HL-60 (cell line): ENCODE measurements around the gene SDSL.

Experiments
- DNase-seq, 2 experiments: peaks; one replicate each; pipeline ENCODE4 v3.0.0-alpha.2; 2010 to 2020; ENCODE audit warnings: low read depth in 1 of 2, low spot score in 1 of 2
- H3K27ac ChIP-seq: fragments of 250-450 bp; sonication (Bioruptor Pico); replicated peaks from 2 replicates; pipeline ENCODE4 v1.5.1; 2020; ENCODE audit warnings: mild to moderate bottlenecking, moderate library complexity
- H3K27me3 ChIP-seq: fragments of 250-450 bp; sonication (Bioruptor Pico); 2 replicates; pipeline ENCODE4 v1.5.1; 2021; ENCODE audit warnings: mild to moderate bottlenecking, moderate library complexity; ENCODE audit not compliant: insufficient read depth, poor library complexity, severe bottlenecking
- H3K4me3 ChIP-seq: replicated peaks from 2 replicates; pipeline ENCODE4 v1.5.1; 2011; ENCODE audit warnings: mild to moderate bottlenecking, control low read depth, low read length; ENCODE audit not compliant: insufficient read depth
- GABPA ChIP-seq: IDR thresholded peaks from 2 replicates; pipeline ENCODE4 v1.6.1; 2012; ENCODE audit warnings: low read depth
- POLR2AphosphoS5 ChIP-seq: IDR thresholded peaks from 2 replicates; pipeline ENCODE4 v1.6.1; 2012; ENCODE audit warnings: low read depth
- SPI1 ChIP-seq: IDR thresholded peaks from 2 replicates; pipeline ENCODE4 v1.6.1; 2012; ENCODE audit warnings: low read depth, mild to moderate bottlenecking, borderline replicate concordance
- TF ChIP-seq, protein P1 (sequence below): IDR thresholded peaks from one replicate; pipeline ENCODE4 v1.5.1; 2011; ENCODE audit warnings: low read length, control low read depth, inconsistent platforms; ENCODE audit not compliant: insufficient read depth
- TF ChIP-seq, protein P2 (sequence below): IDR thresholded peaks from 2 replicates; pipeline ENCODE4 v1.6.1; 2012; ENCODE audit warnings: low read depth; ENCODE audit not compliant: insufficient replicate concordance

The SDSL gene

DNA sequence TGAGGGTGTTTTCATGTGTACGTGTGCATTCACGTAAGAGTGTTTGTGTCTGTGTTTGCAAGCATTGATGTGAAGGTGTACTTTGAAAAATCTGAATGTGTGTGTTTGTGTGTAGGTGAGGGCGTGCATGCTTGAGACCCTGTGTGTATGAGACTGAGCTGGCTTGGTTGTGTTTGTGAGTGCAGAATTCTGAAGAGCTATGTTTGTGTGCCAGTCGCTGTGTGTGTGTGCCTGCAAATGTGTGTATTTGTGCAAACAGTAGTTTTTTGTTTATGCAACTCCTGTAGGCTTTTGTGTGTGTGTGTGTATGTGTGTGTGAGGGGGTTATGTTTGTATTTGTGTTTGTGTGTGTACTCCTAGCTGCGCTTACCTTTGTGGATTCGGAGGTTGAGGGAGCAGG is 51.2 kb downstream of the SDSL start:
- TF ChIP-seq SPI1 (no peak), POLR2AphosphoS5 (no peak), GABPA (no peak)
- TF ChIP-seq, protein P1, sequence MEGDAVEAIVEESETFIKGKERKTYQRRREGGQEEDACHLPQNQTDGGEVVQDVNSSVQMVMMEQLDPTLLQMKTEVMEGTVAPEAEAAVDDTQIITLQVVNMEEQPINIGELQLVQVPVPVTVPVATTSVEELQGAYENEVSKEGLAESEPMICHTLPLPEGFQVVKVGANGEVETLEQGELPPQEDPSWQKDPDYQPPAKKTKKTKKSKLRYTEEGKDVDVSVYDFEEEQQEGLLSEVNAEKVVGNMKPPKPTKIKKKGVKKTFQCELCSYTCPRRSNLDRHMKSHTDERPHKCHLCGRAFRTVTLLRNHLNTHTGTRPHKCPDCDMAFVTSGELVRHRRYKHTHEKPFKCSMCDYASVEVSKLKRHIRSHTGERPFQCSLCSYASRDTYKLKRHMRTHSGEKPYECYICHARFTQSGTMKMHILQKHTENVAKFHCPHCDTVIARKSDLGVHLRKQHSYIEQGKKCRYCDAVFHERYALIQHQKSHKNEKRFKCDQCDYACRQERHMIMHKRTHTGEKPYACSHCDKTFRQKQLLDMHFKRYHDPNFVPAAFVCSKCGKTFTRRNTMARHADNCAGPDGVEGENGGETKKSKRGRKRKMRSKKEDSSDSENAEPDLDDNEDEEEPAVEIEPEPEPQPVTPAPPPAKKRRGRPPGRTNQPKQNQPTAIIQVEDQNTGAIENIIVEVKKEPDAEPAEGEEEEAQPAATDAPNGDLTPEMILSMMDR = no peak
- TF ChIP-seq, protein P2, sequence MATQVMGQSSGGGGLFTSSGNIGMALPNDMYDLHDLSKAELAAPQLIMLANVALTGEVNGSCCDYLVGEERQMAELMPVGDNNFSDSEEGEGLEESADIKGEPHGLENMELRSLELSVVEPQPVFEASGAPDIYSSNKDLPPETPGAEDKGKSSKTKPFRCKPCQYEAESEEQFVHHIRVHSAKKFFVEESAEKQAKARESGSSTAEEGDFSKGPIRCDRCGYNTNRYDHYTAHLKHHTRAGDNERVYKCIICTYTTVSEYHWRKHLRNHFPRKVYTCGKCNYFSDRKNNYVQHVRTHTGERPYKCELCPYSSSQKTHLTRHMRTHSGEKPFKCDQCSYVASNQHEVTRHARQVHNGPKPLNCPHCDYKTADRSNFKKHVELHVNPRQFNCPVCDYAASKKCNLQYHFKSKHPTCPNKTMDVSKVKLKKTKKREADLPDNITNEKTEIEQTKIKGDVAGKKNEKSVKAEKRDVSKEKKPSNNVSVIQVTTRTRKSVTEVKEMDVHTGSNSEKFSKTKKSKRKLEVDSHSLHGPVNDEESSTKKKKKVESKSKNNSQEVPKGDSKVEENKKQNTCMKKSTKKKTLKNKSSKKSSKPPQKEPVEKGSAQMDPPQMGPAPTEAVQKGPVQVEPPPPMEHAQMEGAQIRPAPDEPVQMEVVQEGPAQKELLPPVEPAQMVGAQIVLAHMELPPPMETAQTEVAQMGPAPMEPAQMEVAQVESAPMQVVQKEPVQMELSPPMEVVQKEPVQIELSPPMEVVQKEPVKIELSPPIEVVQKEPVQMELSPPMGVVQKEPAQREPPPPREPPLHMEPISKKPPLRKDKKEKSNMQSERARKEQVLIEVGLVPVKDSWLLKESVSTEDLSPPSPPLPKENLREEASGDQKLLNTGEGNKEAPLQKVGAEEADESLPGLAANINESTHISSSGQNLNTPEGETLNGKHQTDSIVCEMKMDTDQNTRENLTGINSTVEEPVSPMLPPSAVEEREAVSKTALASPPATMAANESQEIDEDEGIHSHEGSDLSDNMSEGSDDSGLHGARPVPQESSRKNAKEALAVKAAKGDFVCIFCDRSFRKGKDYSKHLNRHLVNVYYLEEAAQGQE = no peak
- Histone ChIP-seq H3K27ac (no peak overlapping the region), H3K27me3 (peaks cover 91% of the 10 kb centered on the region), H3K4me3 (no peak overlapping the region)
- DNase-seq = no peak

DNA sequence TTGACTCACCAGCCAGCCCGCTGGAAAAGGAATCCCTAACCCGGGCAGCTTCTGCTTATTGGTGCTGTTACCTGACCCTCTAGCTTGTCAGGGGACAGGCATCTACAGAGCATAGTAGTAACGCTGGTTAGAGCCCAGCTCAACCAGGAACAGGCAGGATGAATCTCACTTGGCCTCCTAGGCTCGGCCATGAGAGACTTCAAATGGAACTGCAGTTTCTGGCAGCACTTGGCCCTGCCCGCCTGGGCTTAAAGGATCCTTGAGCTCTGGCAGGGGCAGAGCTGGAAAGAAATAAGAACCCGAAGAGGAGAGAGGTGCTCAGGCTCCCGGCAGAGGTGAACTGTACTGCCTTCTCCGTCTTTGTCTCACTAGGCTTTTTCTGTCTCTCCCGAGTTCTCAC is 51.8 kb downstream of the SDSL start:
- DNase-seq = no peak
- TF ChIP-seq, protein P1 = no peak
- TF ChIP-seq, protein P2 = no peak
- Histone ChIP-seq H3K27ac (no peak overlapping the region), H3K4me3 (no peak overlapping the region), H3K27me3 (peaks cover 91% of the 10 kb centered on the region)

DNA sequence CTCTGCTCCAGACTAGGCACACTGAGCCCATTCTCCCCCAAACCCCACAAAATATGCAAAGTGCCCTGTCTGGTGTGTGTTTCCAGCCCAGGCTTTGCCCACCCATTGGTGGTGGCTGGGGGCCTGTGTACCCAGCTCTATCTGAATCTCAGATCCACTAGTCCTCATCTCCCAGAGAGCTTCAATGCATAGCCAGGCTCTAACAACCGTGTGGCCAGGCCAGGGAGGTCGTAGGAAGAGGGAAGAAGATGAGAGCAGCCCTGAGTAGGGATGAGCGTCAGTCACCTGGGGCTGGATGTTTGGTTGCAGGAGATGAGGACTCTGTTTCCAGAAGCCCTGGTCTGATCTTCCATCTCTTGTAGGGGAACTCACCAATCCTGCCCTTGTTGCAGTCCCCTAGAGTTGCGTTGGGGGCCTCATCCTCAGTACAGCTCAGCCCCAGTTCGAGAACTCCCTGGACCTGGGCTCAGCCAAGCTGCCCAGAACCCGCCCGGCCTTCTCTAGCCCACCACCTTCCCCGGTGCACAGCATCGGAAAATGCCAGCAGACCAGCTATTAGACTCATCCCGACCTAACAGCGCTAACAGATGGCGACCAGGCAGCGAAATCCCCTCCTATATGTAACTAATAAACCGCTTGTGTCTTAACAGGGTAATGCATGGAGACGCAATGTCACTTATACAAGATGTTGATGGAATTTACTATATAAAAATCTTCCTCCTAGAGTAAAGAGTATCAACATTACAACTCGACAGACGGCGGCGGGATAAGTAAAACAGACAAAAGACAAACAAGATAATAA is 52.7 kb downstream of the SDSL start:
- Histone ChIP-seq H3K4me3 (no peak overlapping the region), H3K27me3 (peaks cover 91% of the 10 kb centered on the region), H3K27ac (no peak overlapping the region)
- TF ChIP-seq, protein P2 = no peak
- TF ChIP-seq POLR2AphosphoS5 = no peak
- TF ChIP-seq, protein P1 = no peak
- no peak for TF ChIP-seq SPI1
- DNase-seq = no peak
